GM12801 (cell line): ENCODE measurements around the gene PTBP1.

Experiments
- TF ChIP-seq, protein P1 (sequence below): IDR thresholded peaks from one replicate; pipeline ENCODE4 v1.5.1; 2011; ENCODE audit warnings: control low read depth; ENCODE audit not compliant: insufficient read length; ENCODE audit errors: extremely low read depth

PTBP1 gene

GRCh38 chr19:844546-844971 lies 47.3 kb downstream of the PTBP1 start:
- TF ChIP-seq, protein P1, sequence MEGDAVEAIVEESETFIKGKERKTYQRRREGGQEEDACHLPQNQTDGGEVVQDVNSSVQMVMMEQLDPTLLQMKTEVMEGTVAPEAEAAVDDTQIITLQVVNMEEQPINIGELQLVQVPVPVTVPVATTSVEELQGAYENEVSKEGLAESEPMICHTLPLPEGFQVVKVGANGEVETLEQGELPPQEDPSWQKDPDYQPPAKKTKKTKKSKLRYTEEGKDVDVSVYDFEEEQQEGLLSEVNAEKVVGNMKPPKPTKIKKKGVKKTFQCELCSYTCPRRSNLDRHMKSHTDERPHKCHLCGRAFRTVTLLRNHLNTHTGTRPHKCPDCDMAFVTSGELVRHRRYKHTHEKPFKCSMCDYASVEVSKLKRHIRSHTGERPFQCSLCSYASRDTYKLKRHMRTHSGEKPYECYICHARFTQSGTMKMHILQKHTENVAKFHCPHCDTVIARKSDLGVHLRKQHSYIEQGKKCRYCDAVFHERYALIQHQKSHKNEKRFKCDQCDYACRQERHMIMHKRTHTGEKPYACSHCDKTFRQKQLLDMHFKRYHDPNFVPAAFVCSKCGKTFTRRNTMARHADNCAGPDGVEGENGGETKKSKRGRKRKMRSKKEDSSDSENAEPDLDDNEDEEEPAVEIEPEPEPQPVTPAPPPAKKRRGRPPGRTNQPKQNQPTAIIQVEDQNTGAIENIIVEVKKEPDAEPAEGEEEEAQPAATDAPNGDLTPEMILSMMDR = no peak

DNA sequence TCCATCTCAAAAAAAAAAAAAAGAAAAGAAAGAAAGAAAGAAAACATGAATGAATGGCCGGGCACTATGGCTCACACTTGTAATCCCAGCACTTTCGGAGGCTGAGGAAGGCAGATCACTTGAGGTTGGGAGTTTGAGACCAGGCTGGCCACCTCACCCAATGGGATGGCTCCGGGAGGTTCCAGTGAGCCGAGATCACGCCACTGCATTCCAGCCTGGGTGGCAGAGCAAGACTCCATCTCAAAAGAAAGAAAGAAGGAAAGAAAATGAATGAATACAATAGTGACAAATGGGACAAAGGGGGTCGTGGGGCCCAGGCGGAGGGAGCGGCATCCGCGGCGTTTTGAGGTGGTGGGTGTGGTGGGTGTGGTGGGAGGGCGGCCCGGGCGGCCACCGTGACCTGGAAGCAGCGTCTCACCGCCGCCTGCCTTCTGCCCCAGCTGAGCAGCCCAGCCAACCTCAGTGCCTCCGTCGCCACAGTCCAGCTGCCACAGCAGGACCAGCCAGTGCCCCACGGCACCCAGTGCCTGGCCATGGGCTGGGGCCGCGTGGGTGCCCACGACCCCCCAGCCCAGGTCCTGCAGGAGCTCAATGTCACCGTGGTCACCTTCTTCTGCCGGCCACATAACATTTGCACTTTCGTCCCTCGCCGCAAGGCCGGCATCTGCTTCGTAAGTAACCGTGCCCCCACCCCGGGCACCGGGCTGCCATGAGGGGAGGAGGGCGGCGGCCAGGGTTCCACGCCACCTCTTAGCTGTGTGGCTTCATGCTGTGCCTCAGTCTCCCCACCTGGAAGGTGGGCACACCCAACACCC lies 48.7 kb downstream of the PTBP1 start:
- TF ChIP-seq, protein P1 = no peak

DNA sequence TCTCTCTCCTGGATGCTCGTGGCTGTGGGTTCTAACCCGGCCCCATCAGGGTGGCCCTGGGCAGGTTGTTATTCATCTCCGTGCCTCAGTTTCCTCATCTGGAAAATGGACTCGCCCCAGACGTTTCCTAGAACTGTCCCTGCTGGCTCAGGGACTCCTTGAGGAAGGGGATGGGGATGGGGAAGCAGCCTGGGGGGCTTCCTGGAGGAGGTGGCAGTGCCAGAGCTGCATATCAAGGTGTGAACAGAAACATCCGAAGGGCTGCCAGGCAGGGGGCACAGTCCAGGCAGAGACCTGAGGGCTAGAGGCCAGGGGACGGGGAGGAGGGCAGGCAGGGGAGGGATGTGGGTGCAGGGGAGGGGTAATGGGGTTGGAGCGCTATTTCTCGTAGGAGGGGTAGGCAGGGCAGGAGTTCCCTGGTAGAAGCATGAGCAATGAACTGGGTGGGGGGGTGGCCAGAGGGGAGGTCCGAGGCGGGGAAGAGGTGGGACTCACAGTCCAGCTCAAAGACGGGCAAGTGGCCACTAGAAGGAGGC lies 51.2 kb downstream of the PTBP1 start:
- TF ChIP-seq, protein P1 = no peak

- TF ChIP-seq, protein P1 = no peak
These were observed 53.1 kb downstream of the PTBP1 start for GRCh38 chr19:850221-850978.

GRCh38 chr19:850979-851335 lies 53.7 kb downstream of the PTBP1 start:
- TF ChIP-seq, protein P1 = no peak

GRCh38 chr19:852136-853013 lies 55.1 kb downstream of the PTBP1 start, which contains the start of gene ELANE:
Gene ELANE (plus strand): TSS chr19:852303. CDS start chr19:852329, 26 bp downstream.
- TF ChIP-seq, protein P1 = no peak
